Activated T-cell treated with anti-CD3 and anti-CD28 coated beads for 1 hour (primary cell): ENCODE results near the gene NUP35.

ENCODE experiments used
- DNase-seq: peaks from one replicate; pipeline ENCODE4 v3.0.0-alpha.2; 2020; ENCODE audit warnings: low read depth

Gene NUP35

GRCh38 chr2:183124222-183124956 lies at the start of gene NUP35:
TSS of gene NUP35 (plus strand) at chr2:183124443. CDS start at chr2:183124458, 15 bp downstream.
- DNase-seq: peak; percentile 82

- DNase-seq: no peak
Measured at GRCh38 chr2:183078163-183078463, 46.1 kb upstream of the NUP35 start.

GRCh38 chr2:183078464-183079138 lies 45.6 kb upstream of the NUP35 start, which contains the start of gene DUSP19:
TSS of gene DUSP19 (plus strand) at chr2:183078747. CDS start at chr2:183078934, 187 bp downstream.
- DNase-seq: peak; percentile 66

GRCh38 chr2:183079139-183079775 lies 45.0 kb upstream of the NUP35 start:
- no peak for DNase-seq

GRCh38 chr2:183081911-183082310 lies 42.3 kb upstream of the NUP35 start:
- DNase-seq: no peak

- no peak for DNase-seq
Measured at GRCh38 chr2:183088061-183088460, 36.2 kb upstream of the NUP35 start.

GRCh38 chr2:183089192-183089851 lies 34.9 kb upstream of the NUP35 start:
- no peak for DNase-seq

GRCh38 chr2:183091318-183091953 lies 32.8 kb upstream of the NUP35 start:
- DNase-seq: no peak

GRCh38 chr2:183091954-183092345 lies 32.3 kb upstream of the NUP35 start:
- DNase-seq: no peak

- no peak for DNase-seq
Measured at GRCh38 chr2:183093857-183094657, 30.2 kb upstream of the NUP35 start.

- DNase-seq: no peak
Measured at GRCh38 chr2:183105402-183106134, 18.7 kb upstream of the NUP35 start.

GRCh38 chr2:183112577-183112976 lies 11.7 kb upstream of the NUP35 start:
- DNase-seq: no peak

- no peak for DNase-seq
Measured at GRCh38 chr2:183113630-183114029, 10.6 kb upstream of the NUP35 start.

- DNase-seq: no peak
Measured at GRCh38 chr2:183117226-183117625, 7.0 kb upstream of the NUP35 start.

GRCh38 chr2:183123117-183123958 lies 905 bp upstream of the NUP35 start:
- no peak for DNase-seq

- DNase-seq: no peak
Measured at GRCh38 chr2:183123959-183124221, 353 bp upstream of the NUP35 start.

- DNase-seq: no peak
Measured at GRCh38 chr2:183124957-183125255, 663 bp downstream of the NUP35 start.

- no peak for DNase-seq
Measured at GRCh38 chr2:183125659-183126341, 1.6 kb downstream of the NUP35 start.

- no peak for DNase-seq
Measured at GRCh38 chr2:183126635-183127034, 2.4 kb downstream of the NUP35 start.

GRCh38 chr2:183134016-183134415 lies 9.8 kb downstream of the NUP35 start:
- no peak for DNase-seq
